Sigmoid colon (tissue), 4 donors: ENCODE measurements around the gene TJP2.

ENCODE experiments used
- CTCF ChIP-seq, 4 experiments: fragments of 450-650 bp in 3 of 4; fragments of 200-600 bp in 1 of 4; IDR thresholded peaks; one replicate each; pipeline ENCODE4 v1.5.1; 2016 to 2019; ENCODE audit warnings: antibody characterized with exemption in 4 of 4, mild to moderate bottlenecking in 3 of 4, moderate library complexity in 2 of 4
- EP300 ChIP-seq, 4 donors: sonication (generic); formaldehyde crosslinking; IDR thresholded peaks; one replicate each; pipeline ENCODE4 v1.6.1; 2017; ENCODE audit warnings: antibody characterized with exemption in 4 of 4
- POLR2A ChIP-seq, 2 donors: fragments of 450-650 bp; IDR thresholded peaks; one replicate each; pipeline ENCODE4 v1.6.1; 2016; ENCODE audit warnings: antibody characterized with exemption in 2 of 2, mild to moderate bottlenecking in 2 of 2, moderate library complexity in 2 of 2
- POLR2AphosphoS5 ChIP-seq, 4 donors: sonication (generic); formaldehyde crosslinking; IDR thresholded peaks; one replicate each; pipeline ENCODE4 v1.6.1; 2017; ENCODE audit warnings: antibody characterized with exemption in 4 of 4

GRCh38 chr9:69202556-69202955, 28.5 kb downstream of the TJP2 start:
- no peak for TF ChIP-seq CTCF (IDR thresholded peaks at IDR 0.05)
- TF ChIP-seq EP300 (IDR thresholded peaks at IDR 0.05): no peak
- no peak for TF ChIP-seq POLR2A (IDR thresholded peaks at IDR 0.05)
- TF ChIP-seq POLR2AphosphoS5 (IDR thresholded peaks at IDR 0.05): no peak
